ENCODE data around the gene DSTN.

DSTN gene

DNA sequence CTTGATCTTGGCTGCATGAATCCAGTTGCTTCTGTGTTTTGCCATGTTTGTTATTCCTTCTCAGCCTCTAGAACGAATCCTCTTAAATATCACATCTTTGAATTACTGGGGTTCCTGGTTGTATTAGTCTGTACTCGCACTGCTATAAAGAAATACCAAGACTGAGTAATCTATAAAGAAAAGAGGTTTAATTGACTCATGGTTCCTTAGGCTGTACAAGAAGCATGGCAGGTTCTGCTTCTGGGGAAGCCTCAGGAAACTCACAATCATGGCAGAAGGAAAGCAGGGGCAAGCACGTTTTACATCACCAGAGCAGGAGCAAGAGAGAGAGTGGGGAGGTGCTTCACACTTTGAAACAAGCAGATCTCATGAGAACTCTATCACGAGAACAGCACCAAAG is 20.7 kb upstream of the DSTN start:
- DNase-seq (ENCODE audit: low read depth): no peak

DNA sequence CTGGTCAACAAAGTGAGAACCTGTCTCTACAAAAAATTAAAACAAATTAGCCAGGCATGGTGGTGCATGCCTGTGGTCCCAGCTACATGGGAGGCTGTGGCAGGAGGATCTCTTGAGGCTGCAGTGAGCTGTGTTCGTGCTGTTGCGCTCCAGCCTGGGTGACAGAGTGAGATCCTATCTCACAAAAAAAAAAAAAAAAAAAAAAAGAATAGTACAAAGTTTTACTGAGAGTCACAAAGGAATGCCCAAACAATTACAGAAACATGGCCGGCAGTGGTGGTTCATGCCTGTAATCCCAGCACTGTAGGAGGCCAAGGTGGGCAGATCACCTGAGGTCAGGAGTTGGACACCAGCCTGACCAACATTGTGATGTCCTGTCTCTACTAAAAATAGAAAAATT is 14.8 kb upstream of the DSTN start:
- no peak for DNase-seq (ENCODE audit: low read depth)

DNA sequence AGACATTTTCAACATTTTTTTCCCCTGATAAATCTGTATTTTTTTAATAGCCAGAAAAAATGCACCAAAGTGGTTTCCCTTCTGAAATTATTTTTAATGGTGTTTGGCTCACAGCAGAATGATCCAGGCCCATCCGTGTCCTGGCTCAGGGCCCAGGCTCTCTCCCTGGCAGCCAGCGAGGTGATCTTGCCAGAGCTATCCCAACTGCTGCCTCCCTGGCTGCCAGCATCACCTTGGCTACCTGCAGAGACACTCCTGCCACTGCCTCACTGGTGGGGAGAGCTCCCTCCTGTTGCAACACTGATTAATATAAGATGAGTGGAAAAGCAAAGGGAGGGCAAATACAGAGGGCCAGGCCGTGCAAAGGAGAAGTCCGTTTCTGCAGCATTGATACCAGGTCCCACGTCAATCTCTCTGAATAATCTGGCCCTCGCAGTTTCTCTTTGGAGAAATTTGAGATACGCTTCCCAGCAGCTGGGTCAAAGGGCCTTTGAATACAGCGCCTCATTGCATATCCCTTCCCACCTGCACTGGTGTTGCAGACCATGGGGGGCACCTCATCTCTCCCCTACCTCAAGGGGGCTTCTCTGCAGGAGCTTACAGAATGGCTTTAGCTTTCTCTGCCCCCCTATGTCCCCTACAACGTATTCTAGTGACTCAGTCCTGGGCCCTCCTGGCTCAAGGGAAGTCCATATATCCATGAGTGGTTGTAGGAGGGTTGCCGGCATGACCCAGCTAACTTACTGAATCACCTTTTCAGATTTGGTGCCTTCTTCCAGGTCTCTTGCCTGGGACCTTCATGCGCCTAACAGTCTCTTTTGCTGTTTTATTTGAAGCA is 12.8 kb upstream of the DSTN start:
- no peak for DNase-seq (ENCODE audit: low read depth)

GRCh38 chr20:17557675-17558006 is 12.2 kb upstream of the DSTN start:
- no peak for DNase-seq (ENCODE audit: low read depth)

GRCh38 chr20:17558154-17558940 is 11.5 kb upstream of the DSTN start:
- no peak for DNase-seq (ENCODE audit: low read depth)

DNA sequence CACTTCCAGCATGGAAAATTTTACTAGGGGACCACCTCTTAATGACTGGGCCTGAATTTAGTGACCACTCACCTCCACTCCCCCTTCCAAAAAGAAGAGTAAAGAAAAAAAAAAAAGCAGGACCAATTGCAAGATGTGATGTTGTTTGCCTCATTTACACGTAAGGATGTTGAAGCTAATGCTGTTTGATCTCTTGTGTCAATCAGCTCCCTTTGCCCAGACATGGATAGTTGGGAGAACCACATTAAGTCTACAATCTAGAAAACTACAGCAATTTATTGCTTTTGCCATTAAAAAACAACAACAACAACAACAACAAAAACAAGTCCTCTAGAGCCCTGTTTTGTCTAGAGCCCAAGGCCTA is 11.0 kb upstream of the DSTN start:
- DNase-seq (ENCODE audit: low read depth): no peak

GRCh38 chr20:17559338-17559737 is 10.5 kb upstream of the DSTN start:
- no peak for DNase-seq (ENCODE audit: low read depth)

DNA sequence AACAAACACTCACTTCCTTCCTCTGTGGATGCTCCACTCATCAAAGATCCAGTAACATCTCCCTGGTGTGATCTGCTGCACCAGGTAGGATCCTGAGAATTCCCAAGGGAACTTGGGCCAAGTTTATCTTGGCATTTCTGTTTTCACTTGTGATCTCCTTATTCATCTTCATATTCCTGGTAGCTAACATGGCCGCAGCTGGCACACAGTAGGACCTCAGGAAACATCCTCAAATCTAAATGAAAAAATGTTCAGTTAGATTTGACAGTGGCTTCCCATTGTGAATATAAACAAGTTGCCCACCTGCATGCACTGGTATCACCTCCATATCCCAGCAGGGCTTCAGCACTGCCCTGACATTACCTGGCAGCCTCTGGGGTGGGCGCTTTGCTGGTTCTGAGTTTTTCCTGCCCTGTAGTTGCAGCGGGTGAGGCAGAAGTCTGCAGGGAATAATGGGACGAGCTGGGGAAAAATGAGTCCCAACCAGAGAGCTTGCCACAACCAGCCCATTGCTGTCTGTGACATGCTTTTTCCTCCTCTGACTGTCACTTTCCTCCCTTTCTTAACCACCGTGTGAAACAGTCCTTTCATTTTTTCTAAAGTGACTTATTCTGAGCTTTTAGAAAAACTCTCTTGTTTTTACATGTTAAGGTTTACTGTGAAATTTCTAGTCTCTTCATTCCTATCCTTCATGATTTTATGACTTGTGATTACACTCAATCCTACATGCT is 9.4 kb upstream of the DSTN start:
- no peak for DNase-seq (ENCODE audit: low read depth)

GRCh38 chr20:17562804-17563305 is 7.0 kb upstream of the DSTN start:
- DNase-seq (ENCODE audit: low read depth): no peak

- DNase-seq (ENCODE audit: low read depth): no peak
Measured at GRCh38 chr20:17565169-17565845, 4.6 kb upstream of the DSTN start.

GRCh38 chr20:17566345-17566744 is 3.5 kb upstream of the DSTN start:
- DNase-seq (ENCODE audit: low read depth): no peak

DNA sequence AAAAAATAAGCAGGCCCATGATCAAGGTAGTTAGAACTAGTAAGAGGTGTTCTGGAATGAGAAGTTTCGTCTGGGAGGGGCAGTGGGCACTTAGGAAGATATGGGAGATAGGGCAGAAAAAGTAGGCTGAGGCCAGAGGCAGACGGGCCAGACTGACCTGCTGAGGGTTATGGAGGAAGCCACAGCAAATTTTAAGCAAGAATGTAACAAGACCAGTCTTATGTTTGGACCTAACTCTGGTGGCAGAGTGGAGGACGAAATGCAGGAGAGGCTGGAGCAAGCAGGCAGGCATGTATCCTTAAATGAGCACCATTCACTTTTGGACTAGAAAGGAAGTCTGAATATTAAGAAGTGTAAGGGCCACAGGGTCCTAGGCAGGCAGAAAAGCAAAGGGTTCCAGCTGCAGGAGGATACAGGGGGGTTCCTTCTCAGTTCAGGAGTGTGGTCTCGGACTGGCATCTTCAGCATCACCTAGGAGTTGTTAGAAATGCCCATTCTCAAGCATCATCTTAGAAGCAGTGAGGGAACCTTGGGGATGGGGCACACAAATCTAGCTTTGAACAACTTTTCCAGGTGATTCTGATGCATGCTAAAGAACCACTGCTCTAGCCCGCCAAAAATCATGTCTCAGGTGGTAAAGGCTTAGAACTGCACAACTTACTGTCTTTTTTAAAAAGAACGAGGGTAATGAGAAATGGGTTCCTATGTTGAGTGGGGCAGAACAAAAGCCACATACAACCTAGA is 1.7 kb upstream of the DSTN start:
- DNase-seq (ENCODE audit: low read depth): no peak

DNA sequence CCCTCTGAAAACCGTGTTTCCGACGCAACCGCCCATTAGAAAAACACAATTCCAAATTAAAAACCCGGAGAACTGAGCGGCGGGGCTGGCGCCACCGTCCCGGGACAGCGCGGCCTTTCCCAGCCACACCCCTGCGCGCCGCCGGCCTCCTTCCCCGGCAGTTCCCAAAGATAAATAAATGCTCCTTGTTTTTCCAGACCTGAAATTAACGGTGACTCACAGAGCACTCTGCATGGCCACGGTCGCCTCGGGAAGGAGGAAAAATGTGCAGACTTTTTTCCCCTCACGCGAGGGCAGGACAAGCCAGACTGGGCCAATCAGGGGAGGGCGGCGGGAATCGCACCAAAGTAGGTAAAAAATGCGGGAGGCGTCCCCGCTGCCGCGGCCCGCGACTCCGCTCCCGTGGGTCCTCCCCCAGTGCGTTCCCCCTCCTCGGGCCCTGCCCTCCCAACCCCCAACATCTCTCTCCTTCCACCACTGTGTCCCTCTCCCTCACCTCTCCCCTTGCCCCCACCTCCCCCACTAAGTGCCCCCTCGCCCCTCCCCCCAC is 828 bp upstream of the DSTN start:
- DNase-seq (ENCODE audit: low read depth): peak; percentile 1

DNA sequence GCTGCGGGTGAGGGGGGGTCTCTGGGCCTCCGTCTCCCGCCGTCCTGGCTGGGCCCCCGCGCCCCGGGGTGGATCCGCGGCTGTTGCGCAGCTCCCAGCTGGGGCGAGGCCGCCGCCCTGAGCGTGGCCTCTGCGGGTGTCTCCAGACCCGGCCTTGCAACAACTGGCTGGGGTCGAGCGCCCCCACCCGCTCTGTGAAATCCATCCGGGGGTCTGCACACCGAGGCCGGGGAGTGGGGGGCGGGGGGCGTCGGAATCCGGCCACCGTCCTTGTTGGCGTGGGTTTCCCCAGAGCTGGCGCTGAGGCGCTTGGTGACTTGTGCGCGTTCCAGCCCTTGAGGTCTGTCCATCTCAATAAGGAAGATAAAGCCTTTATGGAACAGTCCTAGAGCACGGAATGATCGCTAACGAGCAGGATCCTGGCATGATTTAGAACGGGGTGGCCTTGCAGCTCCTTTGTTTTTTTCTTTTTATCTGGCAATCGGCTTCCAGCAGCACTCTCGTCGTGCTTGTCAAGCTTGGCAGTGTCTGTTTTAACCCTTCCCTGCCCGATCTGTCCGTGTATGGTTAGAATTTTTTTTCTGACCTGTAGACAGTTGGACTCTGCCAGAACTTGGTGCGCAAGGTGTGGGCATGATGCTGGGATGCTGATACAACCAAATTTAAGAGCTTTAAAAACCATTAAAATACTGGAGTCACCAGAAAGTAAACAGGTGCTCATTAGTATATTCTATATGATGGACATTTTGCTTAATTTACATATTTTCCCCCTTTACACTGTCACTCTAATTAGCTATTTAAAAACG is 675 bp downstream of the DSTN start:
- DNase-seq (ENCODE audit: low read depth): no peak

- DNase-seq (ENCODE audit: low read depth): no peak
Measured at GRCh38 chr20:17571153-17571527, 1.3 kb downstream of the DSTN start.

- no peak for DNase-seq (ENCODE audit: low read depth)
Measured at GRCh38 chr20:17572034-17572638, 2.3 kb downstream of the DSTN start.

DNA sequence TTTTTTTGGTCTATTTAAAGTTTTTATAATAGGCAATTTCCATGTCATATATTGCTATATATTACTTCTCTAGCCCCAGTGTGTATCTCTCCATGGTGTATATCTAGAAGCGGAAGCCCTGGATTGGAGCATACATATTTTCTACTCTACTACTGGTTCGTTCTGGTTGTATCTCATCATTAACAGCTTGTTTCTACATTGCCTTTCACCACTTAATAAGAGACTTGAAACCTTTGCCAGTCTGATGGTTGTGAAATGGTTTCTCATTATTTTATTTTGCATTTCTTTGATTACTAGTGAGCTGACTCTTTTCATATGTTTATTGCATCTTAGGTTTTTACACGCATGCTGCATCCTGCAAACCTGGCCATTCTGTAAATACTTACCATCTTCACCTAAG is 3.6 kb downstream of the DSTN start:
- DNase-seq (ENCODE audit: low read depth): no peak

DNA sequence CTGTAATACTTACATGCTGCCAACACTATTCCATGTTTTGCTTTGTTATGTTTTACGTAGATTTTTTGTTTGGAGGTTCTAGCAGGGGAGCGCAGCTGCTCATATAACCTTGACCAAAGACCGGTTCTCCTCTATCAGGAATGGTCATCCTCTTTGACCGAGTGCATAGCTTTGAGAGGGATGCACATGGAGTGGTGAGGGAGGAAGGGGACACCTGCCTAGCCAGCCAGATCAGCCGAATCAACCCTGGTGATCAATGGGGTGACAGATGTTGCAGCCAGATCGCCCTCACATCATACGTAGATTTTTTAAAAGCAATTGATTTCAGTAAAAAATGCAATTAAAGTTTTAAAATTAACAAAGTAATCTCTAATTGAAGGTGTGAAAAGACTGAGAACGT is 6.3 kb downstream of the DSTN start:
- DNase-seq (ENCODE audit: low read depth): no peak

GRCh38 chr20:17579369-17580039 is 9.6 kb downstream of the DSTN start:
- no peak for DNase-seq (ENCODE audit: low read depth)

Measured in T-helper 22 cell (primary cell).